K562 (cell line): ENCODE results near the gene KLRF1. TPM values are rescaled to one million over a fixed set of nuclear protein-coding genes. Genes with fewer than 3 reads are reported as not detected.

Source experiments
- ATAC-seq: fragments of 200-7000 bp; cut with Tn5 transposase; 3 replicates; pipeline ENCODE4 v1.9.1; 2020; ENCODE audit warnings: moderate library complexity
- BruUV-seq: library from RNA; stranded (reverse); fragments of 400-500 nt; replicated peaks from 2 replicates; lab custom pipeline; 2021; lab: Mats Ljungman, UMichigan
- CTCF ChIA-PET: fragments of 300-600 bp; formaldehyde crosslinking; extraction: SDS; loops from one replicate; lab custom pipeline; 2021; ENCODE audit warnings: low intra/inter-chr PET ratio; lab: Yijun Ruan, JAX
- POLR2A ChIA-PET: fragments of 300-600, 350-650 bp; sonication (Branson Sonifier 250); formaldehyde crosslinking; extraction: SDS; loops from one replicate; lab custom pipeline; 2021; ENCODE audit warnings: antibody characterized with exemption, inconsistent platforms; lab: Yijun Ruan, JAX
- DNase-seq, 4 experiments: peaks; one replicate each; pipeline versions ENCODE4 v3.0.0 to v3.0.0-alpha.2; 2011 to 2018; ENCODE audit warnings: low spot score in 3 of 4, mixed read lengths in 3 of 4; ENCODE audit errors: extremely low read depth in 1 of 4
- FAIRE-seq: peaks from 2 replicates; lab custom pipeline; 2011; peaks lifted over from hg19 to GRCh38; lab: Jason Lieb, UNC
- H2AFZ ChIP-seq: 2 replicates; pipeline ENCODE4 v1.6.0; 2011; ENCODE audit warnings: low read depth, low read length, control low read depth, inconsistent platforms
- H3K27ac ChIP-seq: fragments of 200-600 bp; 3 replicates; pipeline ENCODE4 v1.8.0; 2011; ENCODE audit warnings: low read depth, mild to moderate bottlenecking, control low read depth, inconsistent platforms, low read length, moderate library complexity, mixed read lengths; ENCODE audit errors: extremely low read depth
- H3K27me3 ChIP-seq, 2 experiments: fragments of 300-600 bp in 1 of 2; 2 replicates in 1 of 2; 3 replicates in 1 of 2; pipeline versions ENCODE4 v1.6.0 to v1.8.0; 2011; ENCODE audit warnings: inconsistent platforms in 2 of 2, low read length in 2 of 2, mild to moderate bottlenecking in 1 of 2, mixed read lengths in 1 of 2, moderate library complexity in 1 of 2; ENCODE audit not compliant: control insufficient read depth in 2 of 2, insufficient read depth in 2 of 2
- H3K36me3 ChIP-seq: fragments of 300-600 bp; 3 replicates; pipeline ENCODE4 v1.8.0; 2011; ENCODE audit warnings: mild to moderate bottlenecking, low read length, inconsistent platforms; ENCODE audit not compliant: control insufficient read depth, insufficient read depth
- H3K4me1 ChIP-seq, 2 experiments: fragments of 200-600 bp in 1 of 2; replicated peaks in 1 of 2; 2 replicates in 1 of 2; 3 replicates in 1 of 2; pipeline versions ENCODE4 v1.5.1 to v1.8.0; 2011; ENCODE audit warnings: inconsistent platforms in 2 of 2, low read length in 2 of 2, mild to moderate bottlenecking in 1 of 2, mixed read lengths in 1 of 2, moderate library complexity in 1 of 2; ENCODE audit not compliant: control insufficient read depth in 2 of 2, insufficient read depth in 2 of 2
- H3K4me2 ChIP-seq: 2 replicates; pipeline ENCODE4 v1.6.1; 2011; ENCODE audit warnings: low read length, control low read depth, inconsistent platforms, mixed read lengths; ENCODE audit not compliant: insufficient read depth
- H3K4me3 ChIP-seq: fragments of 200-600 bp; sonication (generic), shearing (Covaris generic); 2 replicates; pipeline ENCODE4 v1.5.1; 2016; ENCODE audit warnings: control low read depth, inconsistent platforms
- H3K79me2 ChIP-seq: fragments of 200-600 bp; 3 replicates; pipeline ENCODE4 v1.8.0; 2011; ENCODE audit warnings: low read length, inconsistent platforms; ENCODE audit not compliant: control insufficient read depth, insufficient read depth
- H3K9ac ChIP-seq, 2 experiments: 2 replicates each; pipeline versions ENCODE4 v1.6.0 to v1.6.1; 2011; ENCODE audit warnings: low read depth in 2 of 2, low read length in 2 of 2, control low read depth in 1 of 2, inconsistent platforms in 1 of 2, mild to moderate bottlenecking in 1 of 2, mixed read lengths in 1 of 2; ENCODE audit not compliant: insufficient read depth in 1 of 2
- H3K9me1 ChIP-seq: one replicate; pipeline ENCODE4 v1.6.0; 2011; ENCODE audit warnings: inconsistent platforms, mild to moderate bottlenecking, low read length, moderate library complexity; ENCODE audit not compliant: control insufficient read depth, insufficient read depth
- H3K9me3 ChIP-seq: replicated peaks from 2 replicates; pipeline ENCODE4 v1.5.1; 2011; ENCODE audit warnings: low read depth, low read length, inconsistent platforms; ENCODE audit not compliant: control insufficient read depth, insufficient read depth
- H4K20me1 ChIP-seq: replicated peaks from 2 replicates; pipeline ENCODE4 v1.6.1; 2011; ENCODE audit warnings: low read length, inconsistent platforms, mixed read lengths; ENCODE audit not compliant: control insufficient read depth, insufficient read depth
- ELK3 ChIP-seq: fragments of 450-650 bp; formaldehyde crosslinking; IDR thresholded peaks from 2 replicates; pipeline ENCODE4 v1.4.0; 2020; ENCODE audit warnings: mild to moderate bottlenecking
- HNRNPUL1 ChIP-seq: fragments of 200-400 bp; formaldehyde crosslinking; IDR thresholded peaks from 2 replicates; pipeline ENCODE4 v1.6.1; 2017; ENCODE audit warnings: low read length
- PKNOX1 ChIP-seq: fragments of 450-650 bp; IDR thresholded peaks from 2 replicates; pipeline ENCODE4 v1.6.1; 2016
- PYGO2 ChIP-seq: fragments of 450-650 bp; IDR thresholded peaks from 2 replicates; pipeline ENCODE4 v1.6.1; 2016; ENCODE audit warnings: mild to moderate bottlenecking, missing genetic modification characterization, moderate library complexity, missing compliant biosample characterization
- RERE ChIP-seq: sonication (generic); formaldehyde crosslinking; IDR thresholded peaks from 2 replicates; pipeline ENCODE4 v1.8.0; 2023; ENCODE audit warnings: missing genetic modification reagents, mild to moderate bottlenecking, borderline replicate concordance
- SMARCB1 ChIP-seq: IDR thresholded peaks from 2 replicates; pipeline ENCODE4 v1.6.1; 2011; ENCODE audit warnings: improper control_type of control experiment, low read depth; ENCODE audit not compliant: insufficient read length
- STAT5B ChIP-seq: fragments of 250-450 bp; sonication (Bioruptor Pico); IDR thresholded peaks from 2 replicates; pipeline ENCODE4 v1.8.0; 2021; ENCODE audit warnings: mild to moderate bottlenecking, inconsistent platforms
- ZKSCAN1 ChIP-seq: fragments of 150-350 bp; IDR thresholded peaks from 2 replicates; pipeline ENCODE4 v1.6.1; 2016; ENCODE audit warnings: low read depth, low read length
- ZNF584 ChIP-seq: fragments of 200-800 bp; sonication (Bioruptor generic); IDR thresholded peaks from 2 replicates; pipeline ENCODE4 v1.6.1; 2016; ENCODE audit warnings: low read depth, mild to moderate bottlenecking, missing genetic modification characterization, missing compliant biosample characterization
- in situ Hi-C: fragments of 300-500 bp; cut with MboI; formaldehyde crosslinking; loops from 4 replicates; pipeline ENCODE4 v1.15.0; 2018; ENCODE audit warnings: inconsistent platforms, mixed read lengths
- intact Hi-C: fragments of 100-400 bp; cut with micrococcal nuclease; formaldehyde crosslinking; loops from 2 replicates; pipeline ENCODE4 v1.14.2; 2022
- polyA plus RNA-seq, 8 experiments: library from polyadenylated mRNA; depleted of rRNA in 4 of 8; stranded (reverse) in 5 of 8; unstranded in 3 of 8; fragments of >200 nt; fragmentation: Nextera tagmentation in 2 of 8; fragmentation: Illumina TruSeq in 1 of 8; extraction: Ambion mirVana in 2 of 8; extraction: Trizol in 1 of 8; gene quantifications; 2 replicates each; pipeline versions ENCODE4 v1.2.1 to v1.2.3, GENCODE V29; 2011 to 2014; ENCODE audit warnings: inconsistent platforms in 1 of 8, missing spikeins in 1 of 8
- total RNA-seq, 7 experiments: library from RNA; depleted of rRNA in 6 of 7; stranded (reverse); fragments of >200 nt in 6 of 7; fragmentation: Illumina TruSeq in 2 of 7; extraction: Trizol in 2 of 7; gene quantifications; 2 replicates each; pipeline versions ENCODE4 v1.2.1 to v1.2.3, GENCODE V29; 2011 to 2021; ENCODE audit warnings: low replicate concordance in 1 of 7

The KLRF1 gene
- total and polyA plus RNA-seq, 9 of the 15 experiments (the other 6 are each of a cell fraction or from before 2014, with no cell fraction given), result 0.48 to 1.8 (median 1.1) TPM

GRCh38 chr12:9883175-9883574, 55.9 kb downstream of the KLRF1 start:
- DNase-seq (no peak), ATAC-seq (no peak), FAIRE-seq (no peak)
- Histone ChIP-seq H4K20me1 (no peaks in the 10 kb centered on the region), H3K9ac (no peak overlapping the region), H3K79me2 (no peaks in the 10 kb centered on the region), H3K27me3 (no peaks in the 10 kb centered on the region), H3K9me1 (no peaks in the 10 kb centered on the region), H3K4me1 (no peaks in the 10 kb centered on the region), H3K9me3 (no peaks in the 10 kb centered on the region), H3K27ac (no peak overlapping the region), H3K36me3 (no peaks in the 10 kb centered on the region), H3K4me3 (no peak overlapping the region), H2AFZ (no peak overlapping the region), H3K4me2 (no peak overlapping the region)
- POLR2A ChIA-PET, result no interaction called here
- intact Hi-C loops, result no loop called here
- in situ Hi-C loops, result no loop called here
- no peak for TF ChIP-seq HNRNPUL1
- TF ChIP-seq SMARCB1, result no peak
- TF ChIP-seq ELK3 (CRISPR knock-in tag), result no peak
- TF ChIP-seq PKNOX1, result no peak
- no peak for TF ChIP-seq PYGO2
- TF ChIP-seq ZNF584 (CRISPR knock-in tag), result no peak
- no peak for TF ChIP-seq STAT5B (CRISPR knock-in tag)
- no peak for TF ChIP-seq RERE (CRISPR knock-in tag)
- TF ChIP-seq ZKSCAN1, result no peak
- CTCF ChIA-PET, result no interaction called here
- no TSS peak for BruUV-seq
